ENCODE data around the gene TCAIM.

The TCAIM gene

DNA sequence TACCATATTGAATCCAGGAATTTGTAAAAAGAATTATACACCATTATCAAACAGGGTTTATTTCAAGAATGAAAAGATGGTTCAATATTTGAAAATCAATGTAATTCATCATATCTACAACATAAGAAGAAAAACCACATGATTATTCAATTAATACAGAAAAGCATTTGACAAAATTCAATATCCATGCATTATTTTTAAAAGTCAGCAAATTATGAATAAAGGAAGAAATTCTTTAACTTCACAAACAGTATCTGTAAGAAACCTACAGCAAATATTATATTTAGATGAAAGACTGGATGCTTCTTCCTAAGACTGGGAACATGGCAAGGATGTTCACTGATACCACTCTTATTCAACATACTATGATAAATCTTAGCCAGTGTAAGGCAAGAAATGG lies 41.3 kb upstream of the TCAIM start:
- Histone ChIP-seq H3K4me3 (IDR thresholded peaks at IDR 0.05; ENCODE audit: insufficient read depth, low read depth, low read length) (no peak overlapping the region), H3K79me2 (ENCODE audit: insufficient read depth, low read depth) (no peaks in the 10 kb centered on the region), H3K4me2 (no peak overlapping the region), H3K36me3 (ENCODE audit: insufficient read depth) (no peaks in the 10 kb centered on the region), H3K27me3 (ENCODE audit: insufficient read depth, low read depth) (no peaks in the 10 kb centered on the region), H2AFZ (ENCODE audit: low read depth) (no peak overlapping the region), H3K9ac (no peak overlapping the region), H4K20me1 (ENCODE audit: insufficient read depth) (no peaks in the 10 kb centered on the region), H3K4me1 (ENCODE audit: low read depth, poor library complexity, severe bottlenecking) (no peaks in the 10 kb centered on the region), H3K27ac (no peak overlapping the region)
- TF ChIP-seq, protein P1, sequence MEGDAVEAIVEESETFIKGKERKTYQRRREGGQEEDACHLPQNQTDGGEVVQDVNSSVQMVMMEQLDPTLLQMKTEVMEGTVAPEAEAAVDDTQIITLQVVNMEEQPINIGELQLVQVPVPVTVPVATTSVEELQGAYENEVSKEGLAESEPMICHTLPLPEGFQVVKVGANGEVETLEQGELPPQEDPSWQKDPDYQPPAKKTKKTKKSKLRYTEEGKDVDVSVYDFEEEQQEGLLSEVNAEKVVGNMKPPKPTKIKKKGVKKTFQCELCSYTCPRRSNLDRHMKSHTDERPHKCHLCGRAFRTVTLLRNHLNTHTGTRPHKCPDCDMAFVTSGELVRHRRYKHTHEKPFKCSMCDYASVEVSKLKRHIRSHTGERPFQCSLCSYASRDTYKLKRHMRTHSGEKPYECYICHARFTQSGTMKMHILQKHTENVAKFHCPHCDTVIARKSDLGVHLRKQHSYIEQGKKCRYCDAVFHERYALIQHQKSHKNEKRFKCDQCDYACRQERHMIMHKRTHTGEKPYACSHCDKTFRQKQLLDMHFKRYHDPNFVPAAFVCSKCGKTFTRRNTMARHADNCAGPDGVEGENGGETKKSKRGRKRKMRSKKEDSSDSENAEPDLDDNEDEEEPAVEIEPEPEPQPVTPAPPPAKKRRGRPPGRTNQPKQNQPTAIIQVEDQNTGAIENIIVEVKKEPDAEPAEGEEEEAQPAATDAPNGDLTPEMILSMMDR (conservative IDR thresholded peaks at IDR 0.05; ENCODE audit: low read depth, low read length) = no peak

DNA sequence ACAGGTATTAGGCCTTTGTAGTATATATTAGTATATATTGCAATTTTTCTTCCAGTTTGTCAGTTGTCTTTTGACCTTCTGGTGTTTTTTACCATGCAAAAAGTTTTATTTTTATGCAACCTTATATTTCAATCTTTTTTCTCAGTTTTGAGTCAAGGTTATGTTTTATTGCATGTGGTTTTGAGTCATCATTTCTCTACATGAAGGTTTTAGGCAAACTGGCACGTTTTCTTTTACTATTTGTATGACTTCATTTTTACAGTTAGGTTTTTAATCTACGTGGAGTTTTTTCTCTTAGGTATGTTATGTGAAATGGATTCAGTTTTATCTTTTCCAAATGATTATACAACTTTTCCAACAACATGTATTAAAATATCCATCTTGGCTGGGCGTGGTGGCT lies 36.8 kb upstream of the TCAIM start:
- TF ChIP-seq, protein P1 (conservative IDR thresholded peaks at IDR 0.05; ENCODE audit: low read depth, low read length) = no peak

DNA sequence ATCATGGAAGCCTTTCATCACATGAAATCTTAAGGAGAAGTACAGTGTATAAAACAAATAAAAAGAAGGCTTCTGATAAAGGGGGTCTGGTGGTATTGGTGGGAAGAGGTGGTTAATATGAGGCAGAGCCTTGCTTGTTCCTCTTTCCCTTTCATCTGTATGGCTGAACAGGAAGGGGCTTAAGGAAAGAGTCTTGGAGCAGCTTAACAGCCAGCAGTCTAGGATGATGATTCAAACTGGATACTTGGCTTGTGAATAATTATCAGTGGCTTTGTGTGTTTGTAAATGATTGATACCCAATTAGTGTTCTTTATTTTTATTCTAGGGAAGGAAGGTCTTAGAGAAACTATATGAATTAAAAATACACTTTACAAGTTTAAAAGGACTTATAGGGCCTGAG lies 29.1 kb upstream of the TCAIM start:
- Histone ChIP-seq H3K4me3 (IDR thresholded peaks at IDR 0.05; ENCODE audit: insufficient read depth, low read depth, low read length) (no peak overlapping the region), H3K4me2 (no peak overlapping the region), H3K79me2 (ENCODE audit: insufficient read depth, low read depth) (no peaks in the 10 kb centered on the region), H3K36me3 (ENCODE audit: insufficient read depth) (no peaks in the 10 kb centered on the region), H3K27me3 (ENCODE audit: insufficient read depth, low read depth) (no peaks in the 10 kb centered on the region), H3K9ac (no peak overlapping the region), H2AFZ (ENCODE audit: low read depth) (no peak overlapping the region), H3K4me1 (ENCODE audit: low read depth, poor library complexity, severe bottlenecking) (no peaks in the 10 kb centered on the region), H4K20me1 (ENCODE audit: insufficient read depth) (no peaks in the 10 kb centered on the region), H3K27ac (no peak overlapping the region)
- TF ChIP-seq, protein P1 (conservative IDR thresholded peaks at IDR 0.05; ENCODE audit: low read depth, low read length) = no peak

More for the DNA sequence above, 36.8 kb upstream of the TCAIM start:
- Histone ChIP-seq H3K79me2 (ENCODE audit: insufficient read depth, low read depth) (no peaks in the 10 kb centered on the region), H4K20me1 (ENCODE audit: insufficient read depth) (no peaks in the 10 kb centered on the region), H3K4me2 (no peak overlapping the region), H3K27ac (no peak overlapping the region), H2AFZ (ENCODE audit: low read depth) (no peak overlapping the region), H3K36me3 (ENCODE audit: insufficient read depth) (no peaks in the 10 kb centered on the region), H3K4me1 (ENCODE audit: low read depth, poor library complexity, severe bottlenecking) (no peaks in the 10 kb centered on the region), H3K4me3 (IDR thresholded peaks at IDR 0.05; ENCODE audit: insufficient read depth, low read depth, low read length) (no peak overlapping the region), H3K9ac (no peak overlapping the region), H3K27me3 (ENCODE audit: insufficient read depth, low read depth) (no peaks in the 10 kb centered on the region)

DNA sequence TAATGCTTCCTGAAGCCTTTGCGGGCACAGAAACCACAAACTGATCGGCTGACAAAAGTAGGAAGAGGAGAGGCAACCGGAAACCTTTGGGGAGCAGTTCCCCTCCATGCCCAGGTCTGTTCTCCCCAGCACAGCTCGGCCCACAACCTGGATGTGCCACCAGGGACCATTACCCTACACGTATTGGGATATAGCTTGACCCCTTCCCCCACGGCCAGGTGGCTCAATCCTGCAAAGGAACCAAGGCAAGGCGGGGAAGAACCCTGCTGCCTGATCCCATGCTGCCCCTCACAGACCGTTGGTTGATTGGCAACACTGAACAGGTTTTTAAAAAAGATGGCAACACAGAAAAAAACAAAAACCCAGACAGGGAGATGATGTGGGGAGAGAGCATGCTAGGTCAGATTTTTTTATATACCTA lies 19.7 kb upstream of the TCAIM start:
- Histone ChIP-seq H3K36me3 (ENCODE audit: insufficient read depth) (no peaks in the 10 kb centered on the region), H3K9ac (no peak overlapping the region), H3K27me3 (ENCODE audit: insufficient read depth, low read depth) (no peaks in the 10 kb centered on the region), H3K4me2 (no peak overlapping the region), H3K4me1 (ENCODE audit: low read depth, poor library complexity, severe bottlenecking) (no peaks in the 10 kb centered on the region), H3K79me2 (ENCODE audit: insufficient read depth, low read depth) (no peaks in the 10 kb centered on the region), H3K4me3 (IDR thresholded peaks at IDR 0.05; ENCODE audit: insufficient read depth, low read depth, low read length) (no peak overlapping the region), H4K20me1 (ENCODE audit: insufficient read depth) (no peaks in the 10 kb centered on the region), H2AFZ (ENCODE audit: low read depth) (no peak overlapping the region), H3K27ac (no peak overlapping the region)
- TF ChIP-seq, protein P1 (conservative IDR thresholded peaks at IDR 0.05; ENCODE audit: low read depth, low read length) = no peak

All from KMS-11 (cell line).